MCF 10A (cell line): ENCODE measurements around the gene SNX30. TPM values are rescaled to one million over a fixed set of nuclear protein-coding genes. Genes with fewer than 3 reads are reported as not detected.
A peak's percentile ranks its signal among the peaks of the same experiment; 100 is the strongest.

ENCODE experiments used
- BruUV-seq: library from RNA; stranded (reverse); fragments of 400-500 nt; replicated peaks from 2 replicates; lab custom pipeline; 2021; lab: Mats Ljungman, UMichigan
- CTCF ChIA-PET: fragments of 300-600 bp; sonication (Branson Sonifier 250); formaldehyde crosslinking; extraction: SDS; loops from one replicate; lab custom pipeline; 2021; ENCODE audit warnings: antibody characterized with exemption, inconsistent platforms; lab: Yijun Ruan, JAX
- POLR2A ChIA-PET: fragments of 300-600, 350-650 bp; sonication (Branson Sonifier 250); formaldehyde crosslinking; extraction: SDS; loops from one replicate; lab custom pipeline; 2020; ENCODE audit warnings: antibody characterized with exemption, inconsistent platforms; lab: Yijun Ruan, JAX
- DNase-seq: peaks from one replicate; pipeline ENCODE4 v3.0.0-alpha.2; 2018; ENCODE audit not compliant: unreplicated experiment
- H3K27ac Mint-ChIP-seq: one replicate; pipeline ENCODE4 v1.8.0; 2022; ENCODE audit warnings: mild to moderate bottlenecking, low read depth, mixed read lengths; ENCODE audit not compliant: unreplicated experiment
- H3K27me3 Mint-ChIP-seq: one replicate; pipeline ENCODE4 v1.8.0; 2022; ENCODE audit warnings: mixed read lengths; ENCODE audit not compliant: insufficient read depth, unreplicated experiment
- H3K36me3 Mint-ChIP-seq: one replicate; pipeline ENCODE4 v1.8.0; 2022; ENCODE audit warnings: mild to moderate bottlenecking, moderate library complexity, mixed read lengths; ENCODE audit not compliant: insufficient read depth, unreplicated experiment
- H3K4me1 Mint-ChIP-seq: one replicate; pipeline ENCODE4 v1.8.0; 2022; ENCODE audit warnings: mixed read lengths; ENCODE audit not compliant: insufficient read depth, unreplicated experiment
- H3K4me3 Mint-ChIP-seq: one replicate; pipeline ENCODE4 v1.8.0; 2022; ENCODE audit warnings: mild to moderate bottlenecking, moderate library complexity, mixed read lengths; ENCODE audit not compliant: unreplicated experiment
- H3K9me3 Mint-ChIP-seq: one replicate; pipeline ENCODE4 v1.8.0; 2022; ENCODE audit warnings: mixed read lengths; ENCODE audit not compliant: unreplicated experiment
- intact Hi-C: fragments of 100-400 bp; cut with micrococcal nuclease; formaldehyde crosslinking; loops from 2 replicates; pipeline ENCODE4 v1.14.1; 2022
- total RNA-seq: library from RNA; stranded (reverse); gene quantifications from 2 replicates; pipeline ENCODE4 v1.2.3, GENCODE V29; 2022
- TF ChIP-seq, protein P1 (sequence below): fragments of 200-600 bp; IDR thresholded peaks from one replicate; pipeline ENCODE4 v1.8.0; 2022; ENCODE audit warnings: antibody characterized with exemption, mild to moderate bottlenecking; ENCODE audit not compliant: unreplicated experiment

SNX30 gene
- total RNA-seq, 1 experiment from 2014 or later: 9.6 TPM

DNA sequence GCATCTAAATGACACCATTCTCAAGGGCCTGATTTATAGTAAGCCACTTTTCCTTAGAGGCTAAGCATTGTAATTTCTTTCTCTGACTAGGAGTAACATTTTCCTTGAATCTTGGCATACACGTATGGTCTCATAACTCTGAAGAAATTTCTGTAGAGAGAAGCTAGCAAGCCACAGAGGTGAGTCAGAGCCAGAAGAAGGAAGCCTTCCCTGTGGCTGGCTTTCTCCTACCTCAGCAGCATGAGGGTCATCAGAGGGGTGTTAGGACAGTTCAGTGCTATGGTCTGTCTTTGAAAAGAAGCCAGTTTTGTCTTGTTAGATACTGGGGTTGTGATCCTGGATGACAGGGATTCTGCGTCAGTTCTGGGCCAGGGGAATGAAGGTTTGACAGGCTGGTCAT is 3.2 kb downstream of the SNX30 start:
- ChIA-PET POLR2A (interaction anchor here (0.7 to 1.5 kb wide), 3 partner anchors 12 to 36 kb away, joined by 3 to 5 read pairs (median 3); partner anchors contain the start of gene INIP), CTCF (interaction anchor here (1.0 to 1.5 kb wide), 3 partner anchors 66 to 358 kb away, joined by 3 to 6 read pairs (median 4); no protein-coding TSS in a partner anchor)
- Mint-ChIP-seq H3K4me3 (peak overlapping the region; percentile 22), H3K27ac (peak overlapping the region; percentile 72), H3K9me3 (no peaks in the 10 kb centered on the region), H3K27me3 (no peaks in the 10 kb centered on the region), H3K4me1 (peaks cover 50% of the 10 kb centered on the region), H3K36me3 (no peaks in the 10 kb centered on the region)
- intact Hi-C loops: no loop called here
- TF ChIP-seq, protein P1, sequence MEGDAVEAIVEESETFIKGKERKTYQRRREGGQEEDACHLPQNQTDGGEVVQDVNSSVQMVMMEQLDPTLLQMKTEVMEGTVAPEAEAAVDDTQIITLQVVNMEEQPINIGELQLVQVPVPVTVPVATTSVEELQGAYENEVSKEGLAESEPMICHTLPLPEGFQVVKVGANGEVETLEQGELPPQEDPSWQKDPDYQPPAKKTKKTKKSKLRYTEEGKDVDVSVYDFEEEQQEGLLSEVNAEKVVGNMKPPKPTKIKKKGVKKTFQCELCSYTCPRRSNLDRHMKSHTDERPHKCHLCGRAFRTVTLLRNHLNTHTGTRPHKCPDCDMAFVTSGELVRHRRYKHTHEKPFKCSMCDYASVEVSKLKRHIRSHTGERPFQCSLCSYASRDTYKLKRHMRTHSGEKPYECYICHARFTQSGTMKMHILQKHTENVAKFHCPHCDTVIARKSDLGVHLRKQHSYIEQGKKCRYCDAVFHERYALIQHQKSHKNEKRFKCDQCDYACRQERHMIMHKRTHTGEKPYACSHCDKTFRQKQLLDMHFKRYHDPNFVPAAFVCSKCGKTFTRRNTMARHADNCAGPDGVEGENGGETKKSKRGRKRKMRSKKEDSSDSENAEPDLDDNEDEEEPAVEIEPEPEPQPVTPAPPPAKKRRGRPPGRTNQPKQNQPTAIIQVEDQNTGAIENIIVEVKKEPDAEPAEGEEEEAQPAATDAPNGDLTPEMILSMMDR: no peak
- peak; percentile 67 for DNase-seq
- BruUV-seq: no TSS peak

DNA sequence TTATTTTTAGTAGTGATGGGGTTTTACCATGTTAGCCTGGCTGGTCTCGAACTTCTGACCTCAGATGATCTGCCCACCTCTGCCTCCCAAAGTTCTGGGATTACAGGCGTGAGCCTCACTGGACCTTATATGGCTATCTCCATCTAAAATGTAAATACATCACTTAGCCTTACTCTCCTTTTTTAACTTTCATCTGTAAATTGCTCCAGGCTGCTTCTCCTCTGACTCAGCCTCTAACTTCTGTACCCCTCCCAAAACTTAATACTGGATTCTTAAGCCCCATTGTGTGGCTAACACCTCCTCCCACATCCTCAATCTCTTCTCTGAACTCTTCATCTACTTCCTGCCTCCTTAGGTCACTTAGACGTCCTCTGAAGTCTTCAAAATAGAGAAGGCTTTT is 4.0 kb downstream of the SNX30 start:
- no TSS peak for BruUV-seq
- CTCF ChIA-PET: interaction anchor here (1.2 kb wide), 1 partner anchor 148 kb away, joined by 4 read pairs; no protein-coding TSS in a partner anchor

DNA sequence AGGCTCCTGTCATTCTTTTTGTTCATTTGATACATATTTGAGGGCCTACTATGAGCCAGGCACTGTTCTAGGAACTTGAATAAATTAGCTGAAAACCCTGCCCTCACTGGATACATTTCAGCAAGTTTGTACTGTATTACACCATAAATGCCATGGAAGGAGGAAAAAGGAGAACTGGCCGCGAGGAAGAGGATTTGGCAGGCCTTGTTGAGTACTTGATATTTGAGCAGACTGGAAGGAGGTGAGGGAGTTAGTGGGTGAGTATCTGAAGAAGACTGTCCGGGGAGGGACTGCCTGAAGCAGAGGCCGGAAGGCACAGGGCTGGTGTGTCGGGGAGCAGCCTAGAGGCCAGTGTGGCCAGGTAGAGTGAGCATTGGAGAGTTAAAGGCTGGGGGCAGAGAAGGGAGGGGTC is 4.5 kb downstream of the SNX30 start:
- TF ChIP-seq, protein P1: no peak
- H3K4me3 Mint-ChIP-seq: peak overlapping the region; percentile 28
- H3K4me1 Mint-ChIP-seq: peaks cover 48% of the 10 kb centered on the region
- H3K27me3 Mint-ChIP-seq: no peaks in the 10 kb centered on the region
- no peaks in the 10 kb centered on the region for H3K36me3 Mint-ChIP-seq
- ChIA-PET CTCF (no interaction called here), POLR2A (interaction anchor here (0.6 kb wide), 1 partner anchor 9 kb away, joined by 3 read pairs; no protein-coding TSS in a partner anchor)
- DNase-seq: peak; percentile 41
- peak overlapping the region; percentile 72 for H3K27ac Mint-ChIP-seq
- no peaks in the 10 kb centered on the region for H3K9me3 Mint-ChIP-seq
- intact Hi-C loops: no loop called here
- BruUV-seq: no TSS peak

More for the DNA sequence above, 4.0 kb downstream of the SNX30 start:
- Mint-ChIP-seq H3K4me1 (peaks cover 46% of the 10 kb centered on the region), H3K4me3 (peak overlapping the region; percentile 28), H3K9me3 (no peaks in the 10 kb centered on the region), H3K36me3 (no peaks in the 10 kb centered on the region), H3K27me3 (no peaks in the 10 kb centered on the region), H3K27ac (peak overlapping the region; percentile 72)
- TF ChIP-seq, protein P1: no peak
- POLR2A ChIA-PET: no interaction called here
- intact Hi-C loops: no loop called here
- DNase-seq: peak; percentile 44

DNA sequence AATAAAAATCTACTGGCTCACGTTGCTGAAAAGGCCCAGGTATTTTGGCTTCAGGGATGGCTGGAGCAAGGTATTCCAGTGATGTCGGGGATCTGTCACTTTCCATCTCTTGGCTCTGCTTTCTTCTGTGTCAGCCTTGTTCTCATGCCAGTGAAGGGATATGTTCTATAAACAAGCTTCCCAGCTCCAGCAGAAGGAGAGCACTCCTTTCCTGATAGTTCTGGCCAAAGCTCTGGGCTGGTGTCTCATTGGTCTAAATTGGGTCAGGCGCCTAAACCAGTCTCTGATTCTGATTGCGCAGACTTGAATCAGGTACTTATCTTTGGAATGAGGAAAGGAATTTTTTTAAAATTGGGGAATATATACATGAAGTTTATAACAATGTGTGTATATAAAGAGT is 5.1 kb downstream of the SNX30 start:
- Mint-ChIP-seq H3K9me3 (no peaks in the 10 kb centered on the region), H3K4me1 (peaks cover 51% of the 10 kb centered on the region), H3K4me3 (no peak overlapping the region), H3K27ac (peak overlapping the region; percentile 72), H3K27me3 (no peaks in the 10 kb centered on the region), H3K36me3 (no peaks in the 10 kb centered on the region)
- intact Hi-C loops: no loop called here
- ChIA-PET POLR2A (no interaction called here), CTCF (no interaction called here)
- TF ChIP-seq, protein P1: no peak
- DNase-seq: no peak
- BruUV-seq: TSS peak; percentile 10
